ENCODE data around the gene PRDM16.

Gene PRDM16

GRCh38 chr1:3255680-3256079 is 186.7 kb downstream of the PRDM16 start:
- Histone ChIP-seq H3K79me2 (ENCODE audit: insufficient read depth, low read length) (no peaks in the 10 kb centered on the region), H3K9ac (ENCODE audit: low read depth, low read length, poor library complexity, severe bottlenecking) (no peak overlapping the region), H4K20me1 (ENCODE audit: insufficient read depth, low read length, poor library complexity, severe bottlenecking) (no peaks in the 10 kb centered on the region), H3F3A (ENCODE audit: low read depth) (no peaks in the 10 kb centered on the region), H3K36me3 (ENCODE audit: insufficient read depth, low read length) (no peaks in the 10 kb centered on the region), H3K27me3 (ENCODE audit: insufficient read depth, low read length, poor library complexity, severe bottlenecking) (no peaks in the 10 kb centered on the region), H3K9me2 (replicated peaks; ENCODE audit: low read depth, low read length) (no peaks in the 10 kb centered on the region), H3K4me1 (ENCODE audit: insufficient read depth, low read length, poor library complexity, severe bottlenecking) (no peaks in the 10 kb centered on the region), H3K4me2 (ENCODE audit: low read depth, low read length, poor library complexity, severe bottlenecking) (no peak overlapping the region), H3K4me3 (ENCODE audit: low read length, poor library complexity, severe bottlenecking) (no peak overlapping the region), H3K9me3 (ENCODE audit: insufficient read depth, low read depth, low read length) (no peaks in the 10 kb centered on the region), H2AFZ (ENCODE audit: low read length) (no peak overlapping the region)
- TF ChIP-seq CTCF (conservative IDR thresholded peaks at IDR 0.05; ENCODE audit: low read length) (no peak), EZH2phosphoT487 (IDR thresholded peaks at IDR 0.05; ENCODE audit: borderline replicate concordance) (no peak)

GRCh38 chr1:3257788-3258187 is 188.8 kb downstream of the PRDM16 start:
- Histone ChIP-seq H3K4me3 (ENCODE audit: low read length, poor library complexity, severe bottlenecking) (no peak overlapping the region), H3K9ac (ENCODE audit: low read depth, low read length, poor library complexity, severe bottlenecking) (no peak overlapping the region), H3K79me2 (ENCODE audit: insufficient read depth, low read length) (no peaks in the 10 kb centered on the region), H2AFZ (ENCODE audit: low read length) (no peak overlapping the region), H3F3A (ENCODE audit: low read depth) (no peaks in the 10 kb centered on the region), H3K9me3 (ENCODE audit: insufficient read depth, low read depth, low read length) (no peaks in the 10 kb centered on the region), H3K36me3 (ENCODE audit: insufficient read depth, low read length) (no peaks in the 10 kb centered on the region), H3K27me3 (ENCODE audit: insufficient read depth, low read length, poor library complexity, severe bottlenecking) (no peaks in the 10 kb centered on the region), H3K9me2 (replicated peaks; ENCODE audit: low read depth, low read length) (no peaks in the 10 kb centered on the region), H4K20me1 (ENCODE audit: insufficient read depth, low read length, poor library complexity, severe bottlenecking) (no peaks in the 10 kb centered on the region), H3K4me1 (ENCODE audit: insufficient read depth, low read length, poor library complexity, severe bottlenecking) (no peaks in the 10 kb centered on the region), H3K4me2 (ENCODE audit: low read depth, low read length, poor library complexity, severe bottlenecking) (no peak overlapping the region)
- TF ChIP-seq CTCF (conservative IDR thresholded peaks at IDR 0.05; ENCODE audit: low read length) (no peak), EZH2phosphoT487 (IDR thresholded peaks at IDR 0.05; ENCODE audit: borderline replicate concordance) (no peak)

- H3K79me2 ChIP-seq (ENCODE audit: insufficient read depth, low read length), result no peaks in the 10 kb centered on the region
- H2AFZ ChIP-seq (ENCODE audit: low read length), result no peak overlapping the region
- H3K9me3 ChIP-seq (ENCODE audit: insufficient read depth, low read depth, low read length), result no peaks in the 10 kb centered on the region
- H3K27me3 ChIP-seq (ENCODE audit: insufficient read depth, low read length, poor library complexity, severe bottlenecking), result no peaks in the 10 kb centered on the region
- H3K9ac ChIP-seq (ENCODE audit: low read depth, low read length, poor library complexity, severe bottlenecking), result no peak overlapping the region
- no peak overlapping the region for H3K4me2 ChIP-seq (ENCODE audit: low read depth, low read length, poor library complexity, severe bottlenecking)
- H3K4me3 ChIP-seq (ENCODE audit: low read length, poor library complexity, severe bottlenecking), result no peak overlapping the region
- no peaks in the 10 kb centered on the region for H3K9me2 ChIP-seq (replicated peaks; ENCODE audit: low read depth, low read length)
- H3K4me1 ChIP-seq (ENCODE audit: insufficient read depth, low read length, poor library complexity, severe bottlenecking), result no peaks in the 10 kb centered on the region
- no peaks in the 10 kb centered on the region for H3F3A ChIP-seq (ENCODE audit: low read depth)
- no peaks in the 10 kb centered on the region for H4K20me1 ChIP-seq (ENCODE audit: insufficient read depth, low read length, poor library complexity, severe bottlenecking)
- TF ChIP-seq CTCF (conservative IDR thresholded peaks at IDR 0.05; ENCODE audit: low read length) (no peak), EZH2phosphoT487 (IDR thresholded peaks at IDR 0.05; ENCODE audit: borderline replicate concordance) (no peak)
- no peaks in the 10 kb centered on the region for H3K36me3 ChIP-seq (ENCODE audit: insufficient read depth, low read length)
Measured at GRCh38 chr1:3258386-3259003, 189.5 kb downstream of the PRDM16 start.
